Peyer's patch (tissue), 4 donors: ENCODE measurements around the gene VAMP5. TPM values are rescaled to one million over a fixed set of nuclear protein-coding genes. Genes with fewer than 3 reads are reported as not detected.

Experiments used
- DNase-seq, 3 donors: peaks; one replicate each; pipeline ENCODE4 v3.0.0-alpha.2; 2017 to 2019
- H3K27ac ChIP-seq, 4 donors: fragments of 200-600 bp; sonication (generic); one replicate each; pipeline ENCODE4 v1.5.1; 2016 to 2019
- H3K27me3 ChIP-seq, 2 donors: fragments of 200-600 bp; sonication (generic); one replicate each; pipeline ENCODE4 v1.5.1; 2019
- H3K36me3 ChIP-seq, 3 donors: fragments of 200-600 bp; sonication (generic); one replicate each; pipeline ENCODE4 v1.5.1; 2016 to 2019
- H3K4me1 ChIP-seq, 4 donors: fragments of 200-600 bp; sonication (generic); one replicate each; pipeline ENCODE4 v1.5.1; 2016 to 2019
- H3K4me3 ChIP-seq, 4 donors: fragments of 200-600 bp; sonication (generic); 1 replicate in 3 of 4; 2 replicates in 1 of 4; pipeline ENCODE4 v1.5.1; 2016 to 2019; ENCODE audit warnings: mild to moderate bottlenecking in 1 of 4
- H3K9me3 ChIP-seq, 4 donors: fragments of 200-600 bp; sonication (generic); one replicate each; pipeline ENCODE4 v1.5.1; 2016 to 2019; ENCODE audit warnings: mild to moderate bottlenecking in 1 of 4
- CTCF ChIP-seq, 6 experiments: fragments of 450-650 bp in 4 of 6; fragments of 200-600 bp in 2 of 6; sonication (generic) in 1 of 6; IDR thresholded peaks; one replicate each; pipeline ENCODE4 v1.5.1; 2017 to 2019; ENCODE audit warnings: antibody characterized with exemption in 6 of 6, mild to moderate bottlenecking in 3 of 6, moderate library complexity in 1 of 6
- POLR2A ChIP-seq, 2 donors: fragments of 450-650 bp; IDR thresholded peaks; one replicate each; pipeline ENCODE4 v1.5.1; 2017; ENCODE audit warnings: antibody characterized with exemption in 2 of 2, mild to moderate bottlenecking in 2 of 2, moderate library complexity in 2 of 2
- total RNA-seq, 4 donors: library from RNA; depleted of rRNA; stranded (reverse); fragments of >200 nt; gene quantifications; one replicate each; pipeline ENCODE4 v1.1.0, GENCODE V29; 2016

Gene VAMP5
- total RNA-seq, 4 donors from 2014 or later: 6.5 to 18.2 (median 16.0) TPM

- Histone ChIP-seq H3K4me1 (peaks cover 7 to 39% (median 14%) of the 10 kb centered on the region in 4 donors), H3K36me3 (peaks cover 0 to 22% (median 0%) of the 10 kb centered on the region in 3 donors), H3K27ac (no peak overlapping the region), H3K9me3 (no peaks in the 10 kb centered on the region), H3K4me3 (no peak overlapping the region), H3K27me3 (no peaks in the 10 kb centered on the region)
- TF ChIP-seq POLR2A (IDR thresholded peaks at IDR 0.05) (no peak), CTCF (IDR thresholded peaks at IDR 0.05) (no peak)
- no peak for DNase-seq
Observed at GRCh38 chr2:85599468-85600234, 15.4 kb downstream of the VAMP5 start.

- no peak overlapping the region for H3K4me3 ChIP-seq
- peaks cover 6 to 42% (median 13%) of the 10 kb centered on the region in 4 donors for H3K4me1 ChIP-seq
- no peak for DNase-seq
- TF ChIP-seq CTCF (IDR thresholded peaks at IDR 0.05) (no peak), POLR2A (IDR thresholded peaks at IDR 0.05) (no peak)
- H3K36me3 ChIP-seq: peaks cover 0 to 22% (median 0%) of the 10 kb centered on the region in 3 donors
- no peak overlapping the region for H3K27ac ChIP-seq
- no peaks in the 10 kb centered on the region for H3K9me3 ChIP-seq
- H3K27me3 ChIP-seq: no peaks in the 10 kb centered on the region
Observed at GRCh38 chr2:85600235-85600575, 16.0 kb downstream of the VAMP5 start.

GRCh38 chr2:85600951-85601770 is 16.9 kb downstream of the VAMP5 start:
- peaks cover 0 to 22% (median 0%) of the 10 kb centered on the region in 3 donors for H3K36me3 ChIP-seq
- H3K9me3 ChIP-seq: no peaks in the 10 kb centered on the region
- peaks cover 6 to 45% (median 14%) of the 10 kb centered on the region in 4 donors for H3K4me1 ChIP-seq
- peak overlapping the region in 3 of 4 donors; percentile 88 to 93 (median 91) for H3K27ac ChIP-seq
- TF ChIP-seq CTCF (IDR thresholded peaks at IDR 0.05) (no peak), POLR2A (IDR thresholded peaks at IDR 0.05) (no peak)
- peak overlapping the region in 3 of 4 donors; percentile 78 to 94 (median 82) for H3K4me3 ChIP-seq
- H3K27me3 ChIP-seq: no peaks in the 10 kb centered on the region
- no peak for DNase-seq

GRCh38 chr2:85601771-85602475 is 17.7 kb downstream of the VAMP5 start:
- H3K27me3 ChIP-seq: no peaks in the 10 kb centered on the region
- peak; percentile 56 to 83 (median 82) for DNase-seq
- peaks cover 0 to 37% (median 8%) of the 10 kb centered on the region in 4 donors for H3K4me1 ChIP-seq
- TF ChIP-seq POLR2A (IDR thresholded peaks at IDR 0.05) (no peak), CTCF (IDR thresholded peaks at IDR 0.05) (no peak)
- peak overlapping the region; percentile 80 to 93 (median 90) for H3K27ac ChIP-seq
- H3K9me3 ChIP-seq: no peaks in the 10 kb centered on the region
- H3K36me3 ChIP-seq: peaks cover 0 to 22% (median 0%) of the 10 kb centered on the region in 3 donors
- H3K4me3 ChIP-seq: peak overlapping the region; percentile 74 to 94 (median 80)
